ENCODE measurements around the gene ITPRIPL1.

GRCh38 chr2:96287273-96287856 is 37.8 kb upstream of the ITPRIPL1 start:
- TF ChIP-seq POLR2AphosphoS5 (IDR thresholded peaks at IDR 0.05; ENCODE audit: low read depth, low read length) (no peak), TAF1 (IDR thresholded peaks at IDR 0.05; ENCODE audit: borderline replicate concordance, low read depth, low read length) (no peak), POLR2A (IDR thresholded peaks at IDR 0.05; ENCODE audit: low read depth, low read length) (no peak)
